GM19238 (cell line): Measurements from ENCODE around the gene MGAT3.
"Not testable (repeated sequence)": the region's sequence is repeated elsewhere in the genome, so short reads cannot be mapped to it uniquely, and the experiment has no call there.

ENCODE experiments used
- DNase-seq: peaks from one replicate; pipeline ENCODE4 v3.0.0; 2011; ENCODE audit warnings: low spot score; ENCODE audit not compliant: insufficient read length

The MGAT3 gene

DNA sequence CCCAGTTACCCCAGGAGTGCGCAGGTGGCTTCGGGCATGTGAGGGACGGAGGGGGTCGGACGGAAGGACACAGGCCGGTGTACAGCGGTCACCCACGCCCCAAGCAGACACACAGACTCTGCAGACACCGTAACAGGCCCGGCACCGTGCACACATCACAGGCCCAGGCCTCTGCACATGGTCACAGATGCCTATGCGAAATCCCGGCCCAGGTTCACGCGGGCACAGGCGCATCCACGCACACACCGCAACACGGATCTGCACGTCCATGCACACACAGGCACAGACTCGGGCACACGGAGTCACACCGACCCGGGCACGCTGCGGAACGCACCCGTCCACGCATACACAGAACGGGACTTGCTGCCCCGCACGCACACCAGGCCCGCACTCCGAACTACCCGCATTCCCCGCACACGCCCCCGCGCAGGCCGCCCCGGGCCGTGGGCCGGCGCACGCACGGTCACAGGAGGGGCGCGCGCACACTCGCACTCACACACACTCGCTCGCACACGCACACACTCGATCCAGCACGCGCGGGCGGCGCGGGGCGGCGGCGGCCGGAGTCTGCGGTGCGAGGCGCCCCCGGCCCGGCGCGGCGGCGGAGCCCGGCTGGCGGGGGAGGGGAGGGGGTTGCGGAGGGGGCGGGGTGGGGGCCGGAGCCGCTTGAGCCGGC is at the start of gene MGAT3:
Gene MGAT3 (plus strand): TSS at position 491 of the 676 bp plus-strand sequence. CDS start 30,336 bp downstream, outside the sequence.
- DNase-seq = no peak

DNA sequence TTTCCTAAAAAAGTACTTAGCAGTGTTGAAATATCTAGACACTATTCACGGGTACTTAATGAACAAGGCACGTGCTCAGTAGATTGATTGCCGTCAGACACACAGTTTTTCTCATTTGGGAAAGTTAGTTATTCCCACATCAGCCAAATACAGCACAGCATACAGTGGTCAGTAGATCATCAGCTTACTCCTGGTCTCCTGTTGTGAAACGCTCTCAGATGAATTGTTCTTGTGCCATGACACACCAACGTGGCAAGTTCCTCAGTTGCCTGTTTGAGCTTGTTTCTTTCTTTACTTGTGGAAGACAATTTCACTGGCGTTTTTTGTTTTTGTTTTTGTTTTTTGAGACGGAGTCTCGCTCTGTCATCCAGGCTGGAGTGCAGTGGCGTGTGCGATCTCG is 48.6 kb upstream of the MGAT3 start:
- DNase-seq = no peak

DNA sequence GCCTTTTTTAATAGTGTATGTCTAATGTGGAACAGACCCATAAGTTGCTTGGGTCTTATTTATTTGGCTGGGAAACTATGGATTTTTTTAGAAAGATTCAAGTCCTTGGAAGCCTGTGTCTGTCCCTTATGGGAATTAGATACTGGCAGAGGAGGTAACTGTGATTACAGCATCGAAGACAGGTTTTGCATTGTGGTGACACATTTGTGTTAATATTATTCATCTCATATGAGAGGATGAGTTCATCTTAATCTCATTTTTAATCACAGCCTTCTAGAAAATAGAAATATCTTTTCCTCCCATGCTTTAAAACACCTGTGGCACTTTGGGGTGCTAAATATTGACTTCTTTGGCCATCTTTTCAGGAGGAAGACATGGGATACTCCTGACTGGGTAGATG is 48.0 kb upstream of the MGAT3 start:
- DNase-seq = no peak

GRCh38 chr22:39409516-39410029 is 47.2 kb upstream of the MGAT3 start:
- DNase-seq = no peak

DNA sequence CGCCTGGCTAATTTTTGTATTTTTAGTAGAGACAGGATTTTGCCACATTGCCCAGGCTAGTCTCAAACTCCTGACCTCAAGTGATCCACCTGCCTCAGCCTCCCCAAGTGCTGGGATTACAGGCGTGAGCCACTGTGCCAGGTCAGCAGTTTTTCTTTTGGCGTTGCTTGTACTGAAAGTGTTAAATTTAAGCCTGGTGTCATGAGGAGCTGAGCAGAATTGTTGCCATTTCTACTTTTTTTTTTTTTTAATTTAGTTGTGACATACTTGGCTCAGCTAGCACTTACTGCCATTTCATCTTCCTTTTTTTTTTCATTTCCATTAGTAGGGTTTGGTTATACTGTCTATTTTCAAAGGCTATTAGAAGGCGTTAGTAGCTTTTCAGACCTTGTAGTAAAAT is 46.5 kb upstream of the MGAT3 start:
- no peak for DNase-seq

GRCh38 chr22:39411828-39412365 is 44.9 kb upstream of the MGAT3 start:
- DNase-seq = not testable (repeated sequence)

DNA sequence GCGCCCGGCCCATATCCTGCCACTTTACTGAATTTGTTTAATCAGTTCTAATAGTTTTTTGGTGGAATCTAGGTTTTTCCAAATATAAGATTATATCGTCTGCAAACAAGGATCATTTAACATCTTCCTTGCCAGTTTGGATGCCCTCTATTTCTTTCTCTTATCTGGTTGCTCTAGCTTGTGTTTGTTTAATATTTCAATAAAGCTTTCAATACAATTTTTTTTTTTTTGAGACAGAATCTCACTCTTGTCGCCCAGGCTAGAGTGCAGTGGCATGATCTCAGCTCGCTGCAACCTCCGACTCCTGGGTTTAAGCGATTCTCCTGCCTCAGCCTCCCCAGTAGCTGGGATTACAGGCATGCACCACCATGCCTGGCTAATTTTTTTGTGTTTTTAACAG is 43.6 kb upstream of the MGAT3 start:
- not testable (repeated sequence) for DNase-seq

DNA sequence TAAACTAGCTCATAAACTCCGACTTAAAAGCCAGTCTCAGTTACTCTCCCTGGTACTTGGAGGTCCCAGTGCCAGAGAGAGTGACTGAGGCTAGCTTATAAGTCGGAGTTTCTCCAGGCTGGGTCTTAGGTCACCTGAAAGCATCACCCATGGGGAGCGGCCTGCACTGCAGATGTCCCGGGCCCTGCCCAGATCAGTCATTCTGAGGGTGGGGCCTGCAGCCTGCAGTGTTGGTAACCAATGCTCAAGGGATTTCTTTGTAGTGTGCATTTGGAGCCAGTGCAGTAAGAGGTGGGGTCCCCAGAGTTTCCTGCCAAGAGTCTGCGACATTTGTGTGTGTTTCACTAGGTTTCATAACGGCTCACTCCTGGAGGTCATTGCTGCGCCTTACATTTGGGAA is 42.4 kb upstream of the MGAT3 start:
- no peak for DNase-seq

DNA sequence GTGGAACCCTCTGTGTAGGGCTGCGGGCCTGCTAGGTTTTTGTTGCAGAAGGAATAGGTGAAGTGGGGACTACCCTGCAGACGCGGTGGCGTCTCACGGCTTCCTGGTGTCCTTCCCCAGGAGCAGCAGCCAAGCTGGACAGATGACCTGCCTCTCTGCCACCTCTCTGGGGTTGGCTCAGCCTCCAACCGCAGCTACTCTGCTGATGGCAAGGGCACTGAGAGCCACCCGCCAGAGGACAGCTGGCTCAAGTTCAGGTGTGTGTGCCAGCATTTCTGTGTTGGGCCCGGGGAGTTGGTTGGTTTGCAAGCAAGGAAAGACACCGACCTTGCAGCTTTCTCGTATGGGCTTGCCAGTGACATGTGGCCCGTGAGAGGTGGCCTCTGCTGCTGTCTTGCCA is 41.9 kb upstream of the MGAT3 start:
- no peak for DNase-seq

GRCh38 chr22:39415506-39415905 is 41.3 kb upstream of the MGAT3 start:
- DNase-seq = no peak

GRCh38 chr22:39416319-39416718 is 40.5 kb upstream of the MGAT3 start:
- no peak for DNase-seq

- DNase-seq = no peak
Observed at GRCh38 chr22:39417641-39418040, 39.2 kb upstream of the MGAT3 start.

DNA sequence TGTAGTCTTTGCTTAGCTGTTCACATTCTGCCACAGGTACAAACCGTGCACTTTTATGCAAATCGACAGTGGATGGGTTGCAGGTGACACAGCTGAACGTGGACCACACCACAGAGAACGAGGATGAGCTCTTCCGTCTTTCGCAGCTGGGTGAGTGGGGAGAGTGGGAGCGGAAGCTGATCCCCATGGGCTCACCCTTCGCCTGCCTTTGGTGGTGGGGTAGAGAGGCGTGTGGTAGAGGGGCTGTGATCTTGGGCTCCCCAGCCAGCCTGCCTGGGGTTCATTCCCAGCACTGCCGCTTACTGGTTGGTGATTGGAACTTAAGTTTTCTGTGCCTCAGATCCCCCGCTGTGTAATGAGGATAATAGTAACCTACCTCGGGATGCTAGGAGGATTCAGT is 38.1 kb upstream of the MGAT3 start:
- no peak for DNase-seq

GRCh38 chr22:39419096-39419495 is 37.7 kb upstream of the MGAT3 start:
- DNase-seq = no peak

DNA sequence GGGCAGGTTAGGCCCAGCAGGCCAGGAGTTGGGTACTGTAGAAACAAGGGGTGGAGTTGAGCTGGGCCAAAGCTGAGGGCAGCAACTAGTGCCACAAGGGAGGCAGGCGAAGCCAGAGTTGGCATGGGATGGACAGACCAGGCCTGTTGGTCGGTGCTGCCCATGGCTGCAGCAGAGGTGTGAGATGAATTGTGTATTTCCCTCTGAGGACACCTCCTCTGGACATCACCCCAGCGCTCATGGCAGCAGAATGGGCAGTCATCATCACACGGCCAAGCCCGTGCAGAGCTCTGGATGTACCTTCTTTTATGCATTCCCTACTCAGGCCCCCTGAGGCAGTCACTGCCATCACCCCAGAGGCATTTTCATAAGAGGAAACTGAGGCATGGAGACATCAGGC is 36.9 kb upstream of the MGAT3 start:
- DNase-seq = no peak

DNA sequence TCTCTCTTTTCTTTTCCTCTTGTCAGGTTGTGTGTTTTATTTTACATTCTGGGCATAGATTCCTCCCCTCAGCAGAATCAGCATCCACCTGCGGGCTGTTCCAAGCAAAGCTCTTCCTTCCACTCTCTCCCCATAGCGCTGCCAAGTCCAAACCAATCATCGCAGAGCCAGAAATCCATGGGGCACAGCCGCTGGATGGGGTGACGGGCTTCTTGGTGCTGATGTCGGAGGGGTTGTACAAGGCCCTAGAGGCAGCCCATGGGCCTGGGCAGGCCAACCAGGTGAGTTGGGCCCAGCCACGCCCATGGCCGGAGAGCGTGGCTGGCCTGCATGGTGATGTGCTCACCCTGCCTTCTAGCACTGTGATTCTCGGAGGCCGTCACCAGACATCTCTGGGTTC is 35.1 kb upstream of the MGAT3 start:
- no peak for DNase-seq

DNA sequence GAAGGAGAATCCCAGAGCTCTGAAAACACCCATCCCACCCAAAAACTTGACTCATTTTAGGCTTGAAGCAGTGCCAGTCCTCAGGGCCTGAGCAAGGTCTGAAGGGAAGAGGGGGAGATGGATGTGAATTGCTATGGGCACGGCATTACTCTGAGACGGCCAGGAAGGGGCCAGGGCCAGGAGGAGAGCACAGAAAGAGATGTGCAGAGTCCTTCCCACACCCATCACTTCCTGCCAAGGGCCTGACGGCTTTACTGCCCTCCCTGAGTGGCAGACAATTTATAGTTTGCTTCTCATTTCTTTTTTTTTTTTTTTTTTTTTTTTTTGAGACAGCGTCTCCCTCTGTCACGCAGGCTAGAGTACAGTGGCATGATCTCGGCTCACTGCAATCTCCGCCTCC is 34.7 kb upstream of the MGAT3 start:
- no peak for DNase-seq

DNA sequence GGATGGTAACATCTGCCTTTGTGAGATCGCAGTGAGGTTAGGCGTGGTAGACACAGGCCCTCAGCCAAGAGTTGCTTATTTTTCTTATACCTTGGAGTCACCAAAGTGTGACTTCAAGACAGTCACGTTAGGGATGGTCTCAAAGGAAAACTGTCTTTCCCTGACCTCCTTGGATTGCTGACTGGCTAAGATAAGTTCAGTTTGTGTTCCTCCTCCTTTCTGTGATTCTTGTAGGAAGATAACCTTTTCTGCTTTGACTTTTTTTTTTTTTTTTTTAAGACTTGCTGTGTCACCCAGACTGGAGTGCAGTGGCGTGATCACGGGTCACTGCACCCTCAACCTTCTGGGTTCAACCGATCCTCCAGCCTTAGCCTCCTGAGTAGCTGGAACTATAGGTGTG is 34.1 kb upstream of the MGAT3 start:
- no peak for DNase-seq

DNA sequence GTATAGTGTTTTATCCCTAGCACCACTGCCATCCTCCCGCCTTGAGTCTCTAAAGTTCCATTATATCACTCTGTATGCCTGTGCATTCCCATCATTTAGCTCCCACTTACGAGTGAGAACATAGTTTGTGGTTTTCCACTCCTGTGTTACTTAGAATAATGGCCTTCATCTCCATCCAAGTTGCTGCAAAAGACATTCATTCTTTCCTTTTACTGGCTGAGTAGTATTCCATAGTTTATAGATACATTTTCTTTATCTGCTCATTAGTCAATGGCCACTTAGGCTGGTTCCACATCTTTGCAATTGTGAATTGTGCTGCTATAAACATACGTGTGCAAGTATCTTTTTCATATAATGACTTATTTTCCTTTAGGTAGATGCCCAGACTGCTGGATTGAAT is 32.8 kb upstream of the MGAT3 start:
- no peak for DNase-seq

- DNase-seq = no peak
Observed at GRCh38 chr22:39426380-39427043, 30.3 kb upstream of the MGAT3 start.

DNA sequence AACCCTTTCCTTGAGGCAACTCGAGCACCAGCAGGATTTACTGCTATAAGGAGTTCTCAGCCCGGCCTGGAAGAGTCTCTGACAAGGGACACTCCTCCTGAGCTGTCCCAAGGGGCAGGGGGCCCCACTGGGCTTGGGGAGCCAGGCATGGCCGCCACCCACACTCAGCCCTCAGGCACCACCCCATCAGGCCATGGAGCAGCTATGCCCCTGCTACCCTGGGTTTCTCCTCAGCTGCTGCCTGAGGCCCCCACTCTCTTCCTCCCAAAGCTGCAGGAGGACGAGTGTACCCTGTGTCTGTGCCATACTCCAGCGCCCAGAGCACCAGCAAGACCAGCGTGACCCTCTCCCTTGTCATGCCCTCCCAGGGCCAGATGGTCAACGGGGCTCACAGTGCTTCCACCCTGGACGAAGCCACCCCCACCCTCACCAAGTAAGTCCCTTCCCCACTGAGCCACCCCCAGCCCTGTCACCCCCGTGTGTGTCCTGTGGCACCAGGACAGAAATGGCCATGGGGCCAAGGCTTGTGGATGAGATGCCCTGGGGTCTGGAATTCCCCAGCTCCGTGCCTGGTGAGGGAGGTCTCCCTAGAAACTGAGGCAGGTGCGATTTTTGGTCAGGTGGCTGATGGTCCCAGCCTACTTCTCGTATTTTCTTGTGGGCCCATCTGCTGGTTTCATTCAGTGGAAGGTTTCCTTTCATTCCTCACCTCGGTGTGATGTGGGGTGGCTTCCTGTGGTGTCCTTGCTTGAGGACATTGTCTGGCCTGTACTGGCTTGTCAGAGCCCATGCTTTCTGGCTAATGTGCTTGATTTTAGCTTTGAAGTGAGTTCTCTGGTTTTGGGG is 28.8 kb upstream of the MGAT3 start:
- DNase-seq = no peak

- no peak for DNase-seq
Observed at GRCh38 chr22:39428597-39429071, 28.2 kb upstream of the MGAT3 start.
